ENCODE data around the gene ZFP91.

GRCh38 chr11:58594826-58595225 is 16.0 kb downstream of the ZFP91 start:
- TF ChIP-seq CTCF (IDR thresholded peaks at IDR 0.05) (no peak), POLR2A (IDR thresholded peaks at IDR 0.05) (no peak)

Measured in adrenal gland (tissue), 5 donors.